Ishikawa (cell line): Measurements from ENCODE around the gene PSMB2.

Source experiments
- CEBPB ChIP-seq: IDR thresholded peaks from 2 replicates; pipeline ENCODE4 v1.6.1; 2012
- CREB1 ChIP-seq: IDR thresholded peaks from 2 replicates; pipeline ENCODE4 v1.6.1; 2012; ENCODE audit warnings: low read depth
- EGR1 ChIP-seq: IDR thresholded peaks from 2 replicates; pipeline ENCODE4 v1.6.1; 2012
- EP300 ChIP-seq: IDR thresholded peaks from 2 replicates; pipeline ENCODE4 v1.6.1; 2012; ENCODE audit warnings: borderline replicate concordance
- FOXM1 ChIP-seq: IDR thresholded peaks from 2 replicates; pipeline ENCODE4 v1.6.1; 2012; ENCODE audit warnings: low read depth, borderline replicate concordance
- NFIC ChIP-seq: IDR thresholded peaks from 2 replicates; pipeline ENCODE4 v1.6.1; 2012
- RAD21 ChIP-seq: IDR thresholded peaks from 2 replicates; pipeline ENCODE4 v1.6.1; 2012; ENCODE audit warnings: low read depth
- REST ChIP-seq: IDR thresholded peaks from 2 replicates; pipeline ENCODE4 v1.6.1; 2012; ENCODE audit warnings: low read depth, mild to moderate bottlenecking
- TAF1 ChIP-seq: IDR thresholded peaks from 2 replicates; pipeline ENCODE4 v1.6.1; 2012; ENCODE audit warnings: low read depth, mild to moderate bottlenecking
- TCF12 ChIP-seq: IDR thresholded peaks from 2 replicates; pipeline ENCODE4 v1.6.1; 2012; ENCODE audit warnings: low read depth
- TEAD4 ChIP-seq: IDR thresholded peaks from 2 replicates; pipeline ENCODE4 v1.6.1; 2012
- USF1 ChIP-seq: IDR thresholded peaks from 2 replicates; pipeline ENCODE4 v1.6.1; 2012
- YY1 ChIP-seq: IDR thresholded peaks from 2 replicates; pipeline ENCODE4 v1.6.1; 2012; ENCODE audit warnings: low read depth
- ZBTB7A ChIP-seq: IDR thresholded peaks from 2 replicates; pipeline ENCODE4 v1.6.1; 2012; ENCODE audit warnings: low read depth
- TF ChIP-seq, protein P1 (sequence below): IDR thresholded peaks from 2 replicates; pipeline ENCODE4 v1.6.1; 2012

The PSMB2 gene

DNA sequence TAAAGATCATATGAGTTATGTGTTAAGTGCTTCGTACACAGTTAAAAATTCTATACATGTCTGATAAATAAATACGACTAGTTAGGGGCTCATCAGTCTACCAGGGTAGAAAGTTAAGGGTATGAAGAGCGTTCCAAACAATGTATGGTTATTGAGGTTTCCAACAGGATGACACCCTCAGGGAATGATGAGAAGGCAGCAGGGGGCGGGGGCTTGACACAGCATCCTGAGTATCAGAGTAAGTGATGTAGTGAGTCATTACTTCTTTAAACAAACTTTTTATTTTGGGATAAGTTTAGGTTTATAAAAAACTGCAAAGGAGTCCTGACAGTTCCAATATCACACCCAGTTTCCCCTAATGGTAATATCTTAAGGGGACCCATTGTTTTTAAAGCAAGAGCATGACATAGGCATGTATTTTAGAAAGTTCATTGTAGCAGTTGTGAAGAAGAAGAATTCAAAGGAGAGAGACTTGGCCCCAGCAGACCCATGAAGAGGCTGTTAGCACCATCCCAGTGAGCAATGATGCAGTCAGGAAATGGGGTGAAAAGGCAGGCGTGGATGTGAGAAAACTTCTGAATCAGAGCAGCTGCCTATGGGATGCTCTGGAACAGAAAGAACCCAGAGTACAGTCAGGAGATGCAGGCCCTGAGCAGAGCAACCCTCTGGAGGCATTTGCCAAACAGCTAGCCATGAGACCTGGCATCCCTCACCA is 15.0 kb upstream of the PSMB2 start:
- no peak for TF ChIP-seq EGR1
- no peak for TF ChIP-seq YY1
- TF ChIP-seq CEBPB: no peak
- no peak for TF ChIP-seq USF1
- no peak for TF ChIP-seq TEAD4

GRCh38 chr1:35655196-35655595 is 13.9 kb upstream of the PSMB2 start:
- no peak for TF ChIP-seq TAF1
- TF ChIP-seq EGR1: no peak
- no peak for TF ChIP-seq TCF12
- TF ChIP-seq FOXM1: no peak
- TF ChIP-seq, protein P1, sequence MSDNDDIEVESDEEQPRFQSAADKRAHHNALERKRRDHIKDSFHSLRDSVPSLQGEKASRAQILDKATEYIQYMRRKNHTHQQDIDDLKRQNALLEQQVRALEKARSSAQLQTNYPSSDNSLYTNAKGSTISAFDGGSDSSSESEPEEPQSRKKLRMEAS: no peak
- no peak for TF ChIP-seq YY1
- no peak for TF ChIP-seq NFIC
- no peak for TF ChIP-seq CEBPB
- TF ChIP-seq RAD21: no peak
- TF ChIP-seq TEAD4: no peak
- TF ChIP-seq EP300: no peak
- TF ChIP-seq CREB1: no peak
- TF ChIP-seq USF1: no peak

DNA sequence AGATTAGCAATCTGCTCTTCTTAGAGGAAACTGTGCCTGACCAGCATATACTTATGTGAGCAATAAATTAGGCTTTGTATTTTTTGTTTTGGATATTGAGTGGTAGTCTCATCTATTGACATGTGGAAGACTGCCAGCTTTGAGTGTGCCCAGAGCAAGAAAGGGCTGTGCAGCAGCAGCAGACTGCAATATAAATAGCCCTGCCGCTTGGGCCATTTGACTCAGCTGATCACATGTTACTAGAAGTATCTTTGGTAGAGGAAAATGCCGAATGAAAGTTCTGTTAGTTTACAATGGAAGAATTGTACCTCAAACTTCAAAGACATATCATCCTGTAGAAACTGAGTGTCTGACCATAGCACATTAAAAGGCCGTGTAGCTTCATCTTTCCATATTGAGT is 9.1 kb upstream of the PSMB2 start:
- TF ChIP-seq TCF12 (no peak), YY1 (no peak), EP300 (no peak), TEAD4 (no peak), FOXM1 (no peak), CEBPB (no peak), REST (no peak), USF1 (no peak), CREB1 (no peak), NFIC (no peak), RAD21 (no peak), ZBTB7A (no peak), EGR1 (no peak), TAF1 (no peak)
- TF ChIP-seq, protein P1: no peak

- TF ChIP-seq TAF1: no peak
- TF ChIP-seq YY1: no peak
- TF ChIP-seq CEBPB: no peak
- no peak for TF ChIP-seq ZBTB7A
- TF ChIP-seq, protein P1: no peak
- TF ChIP-seq FOXM1: no peak
- TF ChIP-seq CREB1: no peak
- no peak for TF ChIP-seq EP300
- TF ChIP-seq REST: no peak
These were observed 4.7 kb upstream of the PSMB2 start for GRCh38 chr1:35646043-35646442.

GRCh38 chr1:35644204-35644603 is 2.9 kb upstream of the PSMB2 start:
- TF ChIP-seq EP300 (no peak), EGR1 (no peak), TAF1 (no peak), NFIC (no peak), RAD21 (no peak), FOXM1 (no peak), CREB1 (no peak), TEAD4 (no peak)
